Right hindlimb (tissue), 1 donor: ENCODE data around the gene CBY3.
"Not testable (repeated sequence)": the region's sequence is repeated elsewhere in the genome, so short reads cannot be mapped to it uniquely, and the experiment has no call there.

Experiments
- DNase-seq: peaks from one replicate; pipeline ENCODE4 v3.0.0-alpha.2; 2018

The CBY3 gene

DNA sequence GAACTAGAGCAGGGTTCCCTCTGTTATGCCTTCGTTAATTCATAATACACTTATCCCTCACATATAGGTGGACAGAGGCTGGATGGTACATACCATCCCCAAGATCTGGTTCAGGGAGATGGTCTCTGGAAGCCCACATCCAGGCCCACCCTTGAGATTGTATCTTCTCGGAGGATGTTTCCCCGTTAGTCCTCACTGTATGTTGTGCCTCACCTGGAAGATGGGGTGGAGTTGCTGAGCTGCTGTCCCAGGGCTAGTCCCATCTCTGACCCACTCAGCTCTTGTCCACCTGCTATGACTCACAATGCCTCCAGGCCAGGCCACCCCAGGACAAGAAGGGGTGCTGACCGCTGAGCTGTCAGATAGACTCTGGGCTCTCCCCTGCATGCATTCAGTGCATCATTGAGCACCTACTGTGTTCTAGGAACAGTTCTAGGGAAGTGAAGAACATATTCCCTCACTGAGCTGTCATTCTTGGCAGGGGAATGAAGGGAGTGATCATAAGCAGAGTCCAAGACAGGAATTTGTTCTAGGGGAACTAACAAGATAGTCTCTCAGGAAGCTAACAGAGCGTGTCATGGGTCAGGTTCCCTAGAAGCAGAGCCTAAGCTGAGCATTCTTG, at the start of gene CBY3:
CBY3 (minus strand) TSS at position 255 of the 622 bp plus-strand sequence; CDS start at position 139, 116 bp downstream.
- no peak for DNase-seq

GRCh38 chr5:179730356-179730755, 49.5 kb upstream of the CBY3 start:
- no peak for DNase-seq

GRCh38 chr5:179729727-179730126, 48.9 kb upstream of the CBY3 start:
- no peak for DNase-seq

DNA sequence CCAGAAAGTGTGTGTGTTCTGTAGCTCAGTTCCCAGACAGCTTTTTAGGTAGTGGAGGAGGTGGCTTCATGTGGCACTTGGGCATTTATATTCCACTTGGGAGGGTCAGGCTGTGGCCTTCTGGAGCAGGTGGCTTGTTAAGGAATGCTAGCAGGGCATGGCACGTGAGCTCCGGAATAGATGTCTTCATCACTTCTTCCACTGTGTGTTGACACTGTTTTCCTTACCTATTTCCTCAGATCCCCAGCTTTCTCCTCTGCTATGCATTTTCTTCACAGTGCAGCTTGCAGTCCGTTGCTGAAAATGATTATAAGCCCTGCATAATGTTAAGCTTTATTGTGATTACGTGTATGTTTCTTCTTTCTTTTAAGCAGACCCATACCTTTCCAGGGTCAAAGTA, 48.5 kb upstream of the CBY3 start:
- DNase-seq = no peak

- no peak for DNase-seq
These were observed 46.3 kb upstream of the CBY3 start for GRCh38 chr5:179727106-179727505.

- DNase-seq = no peak
These were observed 43.3 kb upstream of the CBY3 start for GRCh38 chr5:179724163-179724562.

GRCh38 chr5:179720222-179720621, 39.4 kb upstream of the CBY3 start:
- DNase-seq = no peak

DNA sequence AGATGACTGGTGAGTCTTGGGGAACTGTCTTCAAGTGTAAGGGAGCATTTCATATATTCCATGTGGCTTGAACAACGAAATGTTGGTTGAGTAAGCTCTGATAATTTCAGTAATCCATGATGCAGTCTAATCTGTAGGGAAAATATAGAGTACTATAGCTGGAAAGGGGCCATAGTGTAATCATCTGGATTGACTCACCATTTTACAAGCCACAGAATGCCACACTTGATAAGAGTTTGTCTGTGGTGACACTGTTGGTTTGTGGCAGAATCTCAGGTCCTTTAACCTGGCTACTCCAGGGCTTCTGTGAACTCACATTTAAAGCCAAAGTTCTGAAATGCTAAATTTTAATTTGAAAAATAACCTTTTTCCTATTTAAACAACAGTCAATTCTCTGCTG, 35.5 kb upstream of the CBY3 start:
- no peak for DNase-seq

DNA sequence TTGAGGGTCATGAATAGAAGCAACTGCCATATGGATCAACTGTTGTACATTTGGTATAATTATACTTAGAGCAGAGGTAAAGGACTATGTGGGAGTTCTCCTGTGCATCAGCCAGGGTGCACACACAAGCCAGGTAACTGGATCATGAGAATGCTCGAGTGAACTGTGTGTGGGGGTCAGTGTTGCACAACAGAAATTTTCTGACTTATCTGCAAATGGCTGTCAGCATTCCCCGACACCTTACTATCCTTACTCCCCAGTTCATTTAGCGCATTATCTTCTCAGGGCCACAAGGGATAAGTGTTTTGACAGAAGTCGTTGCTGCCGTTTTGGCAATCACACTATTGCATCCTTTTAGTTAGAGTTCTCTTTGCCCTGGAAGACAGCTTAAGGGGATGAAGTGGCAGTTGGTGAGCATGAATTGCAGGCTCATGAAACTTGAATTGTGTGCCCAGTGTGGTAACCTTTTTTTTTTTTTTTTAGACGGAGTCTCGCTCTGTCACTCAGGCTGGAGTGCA, 19.6 kb upstream of the CBY3 start:
- DNase-seq = no peak

GRCh38 chr5:179699616-179700237, 18.9 kb upstream of the CBY3 start:
- DNase-seq = peak; percentile 21

GRCh38 chr5:179698935-179699615, 18.2 kb upstream of the CBY3 start, which contains the start of gene CANX:
Gene CANX, plus strand, starts transcription at chr5:179698967. Its CDS starts 6,715 bp downstream, at chr5:179705682.
- DNase-seq = no peak

DNA sequence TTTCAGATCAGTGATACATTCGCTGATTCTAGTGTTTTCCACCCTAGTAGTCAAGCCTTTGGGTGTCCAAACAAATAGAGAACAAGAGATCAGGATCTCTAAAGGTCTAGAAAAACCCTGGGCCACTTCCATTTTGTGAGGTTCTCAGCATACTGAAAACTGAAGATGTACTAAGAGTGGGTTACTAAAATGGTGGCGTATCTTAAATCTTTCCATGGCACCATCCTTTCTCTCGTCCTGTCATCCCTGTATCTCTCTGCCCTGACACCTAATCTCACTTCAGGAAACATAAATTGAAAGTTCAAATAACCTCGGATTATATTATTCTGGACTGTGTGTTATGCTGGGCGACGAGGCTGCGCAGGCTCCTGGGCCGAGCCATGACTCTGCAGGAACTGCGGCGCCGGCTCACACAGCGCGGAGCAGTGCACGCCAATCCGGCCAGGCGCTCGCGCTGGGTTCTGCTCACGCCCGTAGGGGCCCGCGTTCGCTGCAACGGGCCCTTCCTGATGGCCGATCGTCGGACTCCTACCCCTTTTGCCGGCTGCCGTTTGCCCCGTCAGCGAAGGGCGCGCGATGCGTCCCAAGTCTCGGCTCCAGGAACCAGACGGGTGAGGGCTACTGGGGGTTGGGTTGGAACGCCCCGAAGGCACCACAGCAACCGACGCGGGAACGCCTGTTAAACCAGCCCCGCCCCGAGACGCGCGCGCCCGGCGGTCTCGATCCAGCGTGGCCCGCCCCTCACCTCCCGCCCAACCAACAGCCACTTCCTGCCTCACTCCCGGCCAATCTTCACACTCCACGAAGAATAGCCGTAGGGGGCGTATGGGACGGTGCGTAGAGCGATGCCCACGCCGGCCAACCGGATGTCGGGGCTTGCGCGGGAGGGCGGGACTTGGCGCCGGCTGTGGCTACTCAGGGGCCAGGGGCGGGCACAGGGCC, 17.4 kb upstream of the CBY3 start:
- DNase-seq = peak; percentile 100

GRCh38 chr5:179697543-179697942, 16.7 kb upstream of the CBY3 start:
- DNase-seq = not testable (repeated sequence)

DNA sequence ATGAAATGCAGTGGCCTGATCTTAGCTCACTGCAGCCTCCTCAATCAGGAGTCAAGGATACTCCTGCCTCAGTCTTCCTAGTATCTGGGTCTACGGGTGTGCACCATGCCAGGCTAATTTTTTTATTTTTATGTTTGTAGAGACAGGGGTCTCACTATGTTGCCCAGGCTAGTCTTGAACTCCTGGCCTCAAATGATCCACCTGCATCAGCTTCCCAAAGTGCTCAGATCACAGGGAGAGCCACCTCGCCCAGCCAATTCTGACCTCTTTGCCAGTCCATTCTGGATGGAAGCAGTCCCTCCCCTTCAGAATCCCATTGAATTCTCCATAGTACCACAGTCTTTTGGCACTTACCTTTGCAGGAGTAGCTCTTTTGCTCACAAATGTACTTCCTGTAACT, 16.3 kb upstream of the CBY3 start:
- DNase-seq = no peak

DNA sequence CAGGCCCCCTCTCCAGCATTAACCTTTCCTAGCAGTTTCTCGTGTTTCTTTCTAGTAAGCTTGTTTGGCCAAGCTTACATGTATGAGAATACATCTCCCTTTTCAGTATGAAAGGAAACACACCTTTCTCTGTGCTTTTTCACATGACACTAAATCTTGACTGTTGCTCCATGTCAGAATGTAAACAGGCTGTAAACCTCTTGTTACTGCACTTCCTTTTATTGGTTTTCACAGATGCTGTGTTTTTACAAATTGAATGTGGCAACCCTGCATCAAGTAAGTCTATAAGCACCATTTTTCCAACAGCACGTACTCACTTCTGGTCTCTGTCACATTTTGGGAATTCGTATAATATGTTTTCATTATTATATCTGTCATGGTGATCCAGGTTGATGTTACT, 15.8 kb upstream of the CBY3 start:
- no peak for DNase-seq

DNA sequence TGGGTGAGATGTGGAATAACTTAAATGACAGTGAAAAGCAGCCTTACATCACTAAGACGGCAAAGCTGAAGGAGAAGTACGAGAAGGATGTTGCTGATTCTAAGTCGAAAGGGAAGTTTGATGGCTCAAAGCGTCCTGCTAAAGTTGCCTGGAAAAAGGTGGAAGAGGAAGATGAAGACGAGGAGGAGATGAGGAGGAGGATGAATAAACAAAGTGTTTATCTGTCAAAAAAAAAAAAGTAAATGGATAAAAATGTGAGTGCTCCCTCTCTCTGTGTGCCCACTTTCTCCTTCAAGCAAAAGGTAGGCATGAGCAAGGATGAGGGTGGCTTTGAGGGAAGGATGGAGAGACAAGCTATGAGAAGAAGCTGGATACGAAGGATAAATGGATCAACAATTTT, 13.7 kb upstream of the CBY3 start:
- no peak for DNase-seq

GRCh38 chr5:179689212-179689611, 8.4 kb upstream of the CBY3 start:
- not testable (repeated sequence) for DNase-seq

GRCh38 chr5:179680014-179680779, 637 bp downstream of the CBY3 start:
- DNase-seq = no peak

DNA sequence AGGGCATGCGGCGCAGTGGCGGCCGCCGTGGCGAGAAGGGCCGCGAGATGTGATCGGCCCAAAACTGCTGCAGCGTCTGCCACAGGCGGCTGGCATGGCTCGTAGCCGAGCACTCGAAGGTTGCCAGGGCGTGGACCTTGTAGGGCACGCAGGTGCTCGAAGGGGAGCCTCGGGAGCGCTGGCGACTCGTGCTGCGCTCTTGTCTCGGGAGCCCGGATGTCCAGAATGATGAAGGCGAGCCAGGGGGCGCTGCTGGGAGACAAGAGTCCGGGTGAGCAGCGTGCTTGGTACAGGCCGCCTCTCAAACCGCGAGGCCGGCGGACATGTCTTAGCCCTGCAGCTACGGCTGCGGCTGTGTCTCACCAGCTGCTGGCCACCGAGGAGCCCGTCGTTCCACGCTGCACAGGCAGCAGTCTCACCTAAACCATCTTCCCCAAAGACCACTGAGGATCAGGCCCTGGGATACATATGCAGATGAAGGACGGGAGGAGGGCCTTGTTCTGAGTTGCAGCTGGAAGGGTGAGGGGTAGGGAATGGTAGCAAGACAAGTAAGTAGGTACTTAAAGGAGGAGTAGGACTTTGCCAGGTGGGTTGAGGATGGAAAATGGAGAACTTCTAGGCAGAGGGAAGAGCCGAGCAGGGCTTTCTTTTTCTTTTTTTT, 1.7 kb downstream of the CBY3 start:
- DNase-seq = peak; percentile 83

- DNase-seq = peak; percentile 97
These were observed 2.4 kb downstream of the CBY3 start for GRCh38 chr5:179678223-179679013.

DNA sequence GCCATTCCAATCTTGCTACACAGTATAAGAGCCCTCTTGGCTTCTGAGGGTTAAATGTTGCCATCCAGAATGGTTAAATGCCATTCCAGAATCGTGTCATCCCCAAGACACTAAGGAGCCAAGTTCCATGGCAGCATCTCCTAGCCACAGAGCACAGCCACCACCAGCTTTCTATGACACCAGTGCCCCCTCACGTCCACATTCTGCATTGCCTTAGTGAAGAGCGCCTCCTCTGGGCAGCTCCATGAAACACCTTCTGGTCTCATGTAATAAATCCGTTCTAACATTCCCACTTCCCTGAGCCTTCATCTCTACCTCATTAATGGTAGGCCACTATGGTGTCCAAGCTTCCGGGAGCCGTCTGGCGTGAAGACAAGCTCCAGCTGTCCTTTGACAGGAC, 12.4 kb downstream of the CBY3 start:
- DNase-seq = peak; percentile 32
